GM06990 (cell line): ENCODE results near the gene PRRX1.

Source experiments
- DNase-seq: peaks from one replicate; pipeline ENCODE4 v3.0.0-alpha.2; 2011; ENCODE audit not compliant: insufficient read length; ENCODE audit errors: extremely low read depth
- H3K27me3 ChIP-seq: replicated peaks from 2 replicates; pipeline ENCODE4 v1.6.0; 2011; ENCODE audit warnings: low read length; ENCODE audit not compliant: control insufficient read depth, insufficient read depth
- H3K36me3 ChIP-seq: 2 replicates; pipeline ENCODE4 v1.5.1; 2011; ENCODE audit warnings: low read length; ENCODE audit not compliant: control insufficient read depth, insufficient read depth
- H3K4me3 ChIP-seq: replicated peaks from 2 replicates; pipeline ENCODE4 v1.5.1; 2011; ENCODE audit warnings: low read depth, mild to moderate bottlenecking, control low read depth, low read length
- TF ChIP-seq, protein P1 (sequence below): IDR thresholded peaks from 2 replicates; pipeline ENCODE4 v1.5.1; 2011; ENCODE audit warnings: low read length, control low read depth, mild to moderate bottlenecking, inconsistent platforms; ENCODE audit not compliant: insufficient read depth, poor library complexity, severe bottlenecking

PRRX1 gene

DNA sequence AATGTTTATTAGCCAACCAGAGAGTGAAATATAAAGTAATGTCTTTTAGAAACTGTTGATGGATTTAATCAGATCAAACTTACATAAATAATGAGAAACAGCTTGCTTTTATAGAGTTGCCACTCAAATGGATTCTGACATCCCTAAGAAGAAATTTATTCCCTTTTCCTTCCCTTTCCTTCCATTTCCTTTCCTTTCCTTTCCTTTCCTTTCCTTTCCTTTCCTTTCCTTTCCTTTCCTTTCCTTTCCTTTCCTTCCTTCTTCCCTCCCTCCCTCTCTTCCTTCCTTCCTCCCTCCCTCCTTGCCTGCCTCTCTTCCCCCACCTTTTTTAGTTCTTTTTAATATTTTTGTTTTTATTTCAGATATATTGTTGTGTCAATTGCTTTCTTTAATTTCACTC is 27.3 kb downstream of the PRRX1 start:
- Histone ChIP-seq H3K27me3 (no peaks in the 10 kb centered on the region; the same call in 1 of the 2 replicates), H3K36me3 (no peaks in the 10 kb centered on the region), H3K4me3 (no peak overlapping the region)
- no peak for DNase-seq
- TF ChIP-seq, protein P1, sequence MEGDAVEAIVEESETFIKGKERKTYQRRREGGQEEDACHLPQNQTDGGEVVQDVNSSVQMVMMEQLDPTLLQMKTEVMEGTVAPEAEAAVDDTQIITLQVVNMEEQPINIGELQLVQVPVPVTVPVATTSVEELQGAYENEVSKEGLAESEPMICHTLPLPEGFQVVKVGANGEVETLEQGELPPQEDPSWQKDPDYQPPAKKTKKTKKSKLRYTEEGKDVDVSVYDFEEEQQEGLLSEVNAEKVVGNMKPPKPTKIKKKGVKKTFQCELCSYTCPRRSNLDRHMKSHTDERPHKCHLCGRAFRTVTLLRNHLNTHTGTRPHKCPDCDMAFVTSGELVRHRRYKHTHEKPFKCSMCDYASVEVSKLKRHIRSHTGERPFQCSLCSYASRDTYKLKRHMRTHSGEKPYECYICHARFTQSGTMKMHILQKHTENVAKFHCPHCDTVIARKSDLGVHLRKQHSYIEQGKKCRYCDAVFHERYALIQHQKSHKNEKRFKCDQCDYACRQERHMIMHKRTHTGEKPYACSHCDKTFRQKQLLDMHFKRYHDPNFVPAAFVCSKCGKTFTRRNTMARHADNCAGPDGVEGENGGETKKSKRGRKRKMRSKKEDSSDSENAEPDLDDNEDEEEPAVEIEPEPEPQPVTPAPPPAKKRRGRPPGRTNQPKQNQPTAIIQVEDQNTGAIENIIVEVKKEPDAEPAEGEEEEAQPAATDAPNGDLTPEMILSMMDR, result no peak

DNA sequence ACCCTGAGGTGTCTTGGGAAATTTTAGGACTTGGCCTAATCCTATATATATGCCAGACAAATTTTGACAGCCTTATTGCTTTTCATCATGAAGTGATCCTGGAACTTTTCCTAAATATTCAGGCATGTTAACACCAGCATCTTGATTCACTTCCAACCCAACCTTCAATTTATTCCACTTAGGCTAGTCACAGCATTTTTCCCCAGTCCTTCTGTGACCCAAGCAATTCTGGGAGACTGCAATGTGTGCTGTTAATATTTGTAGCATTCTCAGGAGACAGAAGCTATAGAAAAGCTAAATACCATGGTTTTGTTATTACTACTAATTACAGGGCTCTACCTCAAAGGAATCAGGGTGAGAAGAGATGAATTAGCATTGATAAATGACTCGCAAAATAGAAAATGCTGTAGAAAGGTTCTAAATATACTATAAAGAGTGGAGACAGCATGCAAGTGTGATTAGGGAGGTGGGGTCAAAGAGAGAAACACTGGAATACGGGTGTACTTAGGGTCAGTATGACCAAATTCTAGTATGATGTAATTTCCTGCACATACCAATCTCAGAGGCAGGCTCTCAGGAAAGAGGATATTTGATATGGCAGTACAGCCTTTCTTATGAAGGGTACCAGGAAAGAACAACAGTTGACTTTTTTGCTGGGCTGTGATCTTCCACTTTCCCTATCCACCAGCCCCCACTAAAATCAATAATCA is 29.1 kb downstream of the PRRX1 start:
- no peak for DNase-seq
- no peaks in the 10 kb centered on the region; the same call in 1 of the 2 replicates for H3K27me3 ChIP-seq
- TF ChIP-seq, protein P1, result no peak
- no peaks in the 10 kb centered on the region for H3K36me3 ChIP-seq
- H3K4me3 ChIP-seq, result no peak overlapping the region

DNA sequence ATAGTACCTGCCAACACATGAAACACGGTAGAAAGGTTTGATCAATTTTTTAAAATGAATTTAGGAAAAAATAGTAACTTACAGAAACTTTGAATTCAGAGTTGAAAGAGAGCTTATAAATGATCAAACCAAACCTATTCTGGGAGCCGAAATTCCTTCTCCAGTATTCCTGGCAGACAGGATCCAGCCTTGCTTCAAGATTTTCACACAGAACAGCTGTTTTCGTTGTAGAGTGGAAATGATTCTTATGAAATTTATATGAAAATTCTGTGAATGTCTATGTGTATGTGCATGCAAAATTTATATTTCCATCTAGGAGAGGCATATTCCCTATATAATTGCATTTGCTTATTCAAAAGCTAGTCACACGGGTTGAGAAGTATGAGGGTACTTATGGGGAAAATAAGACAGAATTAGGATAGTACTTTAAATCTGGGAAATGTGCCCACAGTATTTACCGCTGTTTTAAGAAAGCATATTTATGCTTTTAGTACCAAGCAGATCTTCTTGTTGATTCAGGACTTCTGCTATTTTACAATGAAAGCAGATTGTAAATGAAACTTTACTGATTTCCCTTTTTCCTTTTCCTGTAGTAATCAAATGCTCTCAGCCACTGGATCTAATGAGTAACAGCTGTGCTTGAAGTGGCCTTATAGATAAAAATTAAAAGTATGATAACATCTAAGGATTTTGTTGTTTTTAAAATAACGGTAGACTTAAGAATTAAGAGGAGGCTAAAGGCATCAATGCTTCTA is 30.4 kb downstream of the PRRX1 start:
- TF ChIP-seq, protein P1, result no peak
- no peak for DNase-seq
- no peaks in the 10 kb centered on the region; the same call in 1 of the 2 replicates for H3K27me3 ChIP-seq
- H3K4me3 ChIP-seq, result no peak overlapping the region
- no peaks in the 10 kb centered on the region for H3K36me3 ChIP-seq

DNA sequence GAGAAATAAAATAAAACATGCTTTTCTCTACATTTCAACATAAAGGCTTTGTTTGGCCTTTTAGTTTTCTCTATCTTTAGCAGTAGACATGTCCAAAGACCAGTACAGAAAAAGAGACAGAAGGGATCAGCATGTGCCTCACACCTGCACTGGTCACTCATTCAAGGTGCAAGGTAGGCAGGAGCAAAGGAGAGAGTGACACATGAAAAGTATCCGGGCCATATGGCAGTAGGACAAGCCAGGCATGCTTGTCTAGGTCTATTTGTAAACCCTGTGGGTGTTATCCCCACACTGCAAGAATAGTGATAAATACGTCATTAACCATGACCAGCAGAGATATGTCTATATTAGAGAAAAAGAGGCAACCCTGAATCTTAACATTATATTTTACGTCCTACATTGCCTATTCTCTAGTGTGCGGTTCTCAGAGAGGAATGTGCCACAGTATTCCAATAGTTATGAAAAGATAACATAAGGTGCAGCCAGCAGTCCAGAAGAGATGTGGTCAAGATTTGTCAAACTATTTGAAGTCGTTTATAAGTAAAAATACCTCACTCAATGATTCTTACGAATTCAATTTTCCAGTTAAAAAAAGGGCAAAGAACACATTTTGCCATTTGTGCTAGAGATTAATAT is 32.1 kb downstream of the PRRX1 start:
- Histone ChIP-seq H3K4me3 (no peak overlapping the region), H3K36me3 (no peaks in the 10 kb centered on the region), H3K27me3 (no peaks in the 10 kb centered on the region; the same call in 1 of the 2 replicates)
- DNase-seq, result no peak
- TF ChIP-seq, protein P1, result no peak

DNA sequence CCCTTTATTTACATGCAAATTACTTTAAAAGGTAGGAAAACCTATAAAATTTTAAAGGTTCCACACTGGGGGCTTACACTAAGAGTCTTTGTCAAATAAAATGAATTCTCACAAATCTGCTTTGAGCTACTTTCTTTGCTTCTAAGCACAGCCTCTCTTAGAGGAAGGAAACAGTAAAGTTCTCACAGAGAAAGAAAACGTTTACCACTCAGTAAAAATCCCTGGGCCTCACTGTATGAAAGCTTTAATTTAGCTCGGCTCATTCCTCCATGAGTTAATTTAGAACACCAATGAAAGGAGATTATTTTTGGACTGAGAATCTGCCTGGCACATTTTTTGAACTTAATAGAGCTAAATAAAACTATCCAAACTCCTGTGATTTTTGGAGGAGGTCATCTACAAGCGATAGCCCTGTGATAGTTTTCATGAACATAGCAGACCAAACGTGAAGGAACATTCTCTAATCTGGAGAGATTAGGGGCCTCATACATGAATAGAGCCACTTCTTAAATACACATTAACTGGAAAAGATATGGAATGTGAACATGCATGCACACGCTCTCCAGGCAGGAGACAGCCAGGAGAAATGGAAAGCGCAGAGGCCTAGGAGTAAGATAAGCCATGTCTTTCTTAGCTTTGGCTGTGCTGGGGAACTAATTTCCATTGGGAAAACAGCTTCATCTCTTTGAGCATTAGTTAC is 32.8 kb downstream of the PRRX1 start:
- DNase-seq, result no peak
- no peaks in the 10 kb centered on the region for H3K36me3 ChIP-seq
- no peaks in the 10 kb centered on the region for H3K27me3 ChIP-seq
- no peak overlapping the region for H3K4me3 ChIP-seq
- TF ChIP-seq, protein P1, result no peak
